Daoy (cell line): ENCODE results near the gene WAPL. TPM values are rescaled to one million over a fixed set of nuclear protein-coding genes. Genes with fewer than 3 reads are reported as not detected.
A peak's percentile ranks its signal among the peaks of the same experiment; 100 is the strongest.
"Not testable (repeated sequence)": the region's sequence is repeated elsewhere in the genome, so short reads cannot be mapped to it uniquely, and the experiment has no call there.

Experiments used
- DNase-seq: peaks from one replicate; pipeline ENCODE4 v3.0.0-alpha.2; 2015; ENCODE audit warnings: low read depth
- total RNA-seq: library from RNA; depleted of rRNA; stranded (reverse); fragments of >200 nt; shearing (Covaris generic); gene quantifications from 2 replicates; pipeline ENCODE4 v1.2.3, GENCODE V29; 2014; rRNA removed

Gene WAPL
- total RNA-seq, 1 experiment from 2014 or later = 31.1 TPM

GRCh38 chr10:86390337-86391120, 131.1 kb downstream of the WAPL start:
- DNase-seq = no peak

GRCh38 chr10:86389441-86390193, 132.0 kb downstream of the WAPL start:
- peak; percentile 59 for DNase-seq

- DNase-seq = not testable (repeated sequence)
Measured at GRCh38 chr10:86389109-86389440, 132.5 kb downstream of the WAPL start.

- no peak for DNase-seq
Measured at GRCh38 chr10:86388119-86388704, 133.4 kb downstream of the WAPL start.

- DNase-seq = no peak
Measured at GRCh38 chr10:86387178-86387794, 134.3 kb downstream of the WAPL start.

- DNase-seq = no peak
Measured at GRCh38 chr10:86385806-86386205, 135.8 kb downstream of the WAPL start.

Other genes with a start within 250 kb of the WAPL start
- not detected in 2 replicates for gene GRID1, start 155.0 kb downstream of the WAPL start, total RNA-seq
- not detected in 2 replicates for gene OPN4, start 132.8 kb upstream of the WAPL start, total RNA-seq
- 0.45 TPM in 1 of 2 replicates, not detected in the other for gene LDB3, start 146.7 kb upstream of the WAPL start, total RNA-seq
- gene BMPR1A, start 234.8 kb upstream of the WAPL start, total RNA-seq = 11.3 and 18.6 TPM in 2 replicates